ENCODE data around the gene SPEM1.

DNA sequence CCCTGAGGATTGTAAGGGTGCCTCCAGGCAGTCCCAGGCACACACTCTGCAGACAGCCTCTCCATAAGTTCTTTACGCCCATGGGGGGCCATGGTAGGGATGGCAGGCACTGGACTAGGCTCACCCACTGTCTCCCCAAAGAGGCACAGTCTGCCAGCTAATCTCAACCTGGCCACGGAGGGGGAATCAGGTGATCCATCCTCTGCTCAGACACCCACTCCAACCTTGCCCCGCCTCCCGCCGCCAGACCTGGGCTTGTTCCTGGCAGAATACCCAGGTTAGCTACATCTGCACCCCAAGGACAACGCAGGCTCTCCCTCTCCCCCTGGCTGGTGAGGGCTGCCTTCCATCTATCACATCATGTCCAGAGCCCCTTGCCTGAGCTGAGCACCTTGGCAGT is 11.3 kb upstream of the SPEM1 start:
- TF ChIP-seq, protein P1, sequence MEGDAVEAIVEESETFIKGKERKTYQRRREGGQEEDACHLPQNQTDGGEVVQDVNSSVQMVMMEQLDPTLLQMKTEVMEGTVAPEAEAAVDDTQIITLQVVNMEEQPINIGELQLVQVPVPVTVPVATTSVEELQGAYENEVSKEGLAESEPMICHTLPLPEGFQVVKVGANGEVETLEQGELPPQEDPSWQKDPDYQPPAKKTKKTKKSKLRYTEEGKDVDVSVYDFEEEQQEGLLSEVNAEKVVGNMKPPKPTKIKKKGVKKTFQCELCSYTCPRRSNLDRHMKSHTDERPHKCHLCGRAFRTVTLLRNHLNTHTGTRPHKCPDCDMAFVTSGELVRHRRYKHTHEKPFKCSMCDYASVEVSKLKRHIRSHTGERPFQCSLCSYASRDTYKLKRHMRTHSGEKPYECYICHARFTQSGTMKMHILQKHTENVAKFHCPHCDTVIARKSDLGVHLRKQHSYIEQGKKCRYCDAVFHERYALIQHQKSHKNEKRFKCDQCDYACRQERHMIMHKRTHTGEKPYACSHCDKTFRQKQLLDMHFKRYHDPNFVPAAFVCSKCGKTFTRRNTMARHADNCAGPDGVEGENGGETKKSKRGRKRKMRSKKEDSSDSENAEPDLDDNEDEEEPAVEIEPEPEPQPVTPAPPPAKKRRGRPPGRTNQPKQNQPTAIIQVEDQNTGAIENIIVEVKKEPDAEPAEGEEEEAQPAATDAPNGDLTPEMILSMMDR (IDR thresholded peaks at IDR 0.05) = no peak
- no peak for TF ChIP-seq POLR2A (IDR thresholded peaks at IDR 0.05)

Measured in thyroid gland (tissue), 4 donors.